ENCODE results near the gene ITGA11.

ITGA11 gene

DNA sequence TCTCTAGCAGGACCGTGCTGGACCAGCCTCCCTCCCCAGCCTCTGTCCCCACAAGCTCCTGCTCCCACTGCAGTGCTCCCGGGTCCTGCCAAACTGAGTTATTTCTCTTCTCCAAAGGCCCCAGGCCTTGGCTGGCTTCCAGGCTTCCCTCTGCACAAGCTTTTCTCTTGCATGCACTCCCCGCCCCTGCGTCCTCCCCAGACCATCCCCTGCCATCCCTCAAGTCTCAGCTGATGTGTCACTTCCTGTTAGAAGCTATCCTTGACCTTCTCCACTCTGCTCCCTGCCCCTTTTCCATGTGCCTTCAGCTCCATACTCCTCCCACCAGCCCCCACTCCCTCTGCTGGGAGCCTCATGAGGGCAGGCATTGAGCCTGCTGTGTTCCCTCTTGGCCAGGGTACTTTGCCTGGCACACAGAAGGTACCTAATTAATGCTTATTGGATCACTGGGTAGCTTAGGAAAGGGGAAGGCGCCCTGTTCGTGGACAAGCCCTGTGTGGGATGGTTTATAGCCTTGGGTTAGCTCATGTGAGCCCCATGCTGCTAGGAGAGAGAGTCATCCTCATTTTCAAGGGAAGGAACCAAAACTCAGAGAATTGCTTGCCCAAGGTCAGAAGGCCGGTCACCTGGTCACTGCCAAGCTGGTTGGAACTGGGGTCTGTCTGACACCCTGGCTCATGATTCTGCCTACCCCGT, 98.0 kb downstream of the ITGA11 start:
- no peak for DNase-seq (ENCODE audit: low read depth, low spot score)

- no peak for DNase-seq (ENCODE audit: low read depth, low spot score)
Measured at GRCh38 chr15:68332266-68332665, 99.7 kb downstream of the ITGA11 start.

DNA sequence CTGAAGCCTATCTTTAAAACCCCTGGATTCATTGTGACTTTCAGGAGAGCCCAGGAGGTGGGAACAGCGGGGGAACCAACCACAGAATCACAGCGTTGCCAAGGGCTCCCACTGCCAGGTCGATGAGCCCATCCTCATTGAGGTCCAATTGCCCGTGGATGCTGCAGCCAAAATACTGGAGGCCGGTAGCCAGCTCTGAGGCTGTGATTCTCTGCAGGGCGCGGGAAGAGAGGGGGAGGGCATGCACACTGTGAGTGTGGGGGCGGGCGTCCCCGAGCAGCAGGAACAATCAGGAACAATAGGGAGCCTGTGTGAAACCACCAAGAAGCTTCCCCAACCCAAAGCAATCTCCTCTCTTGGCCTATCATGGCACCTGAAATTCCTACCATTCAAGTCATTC, 101.1 kb downstream of the ITGA11 start:
- no peak for DNase-seq (ENCODE audit: low read depth, low spot score)

DNA sequence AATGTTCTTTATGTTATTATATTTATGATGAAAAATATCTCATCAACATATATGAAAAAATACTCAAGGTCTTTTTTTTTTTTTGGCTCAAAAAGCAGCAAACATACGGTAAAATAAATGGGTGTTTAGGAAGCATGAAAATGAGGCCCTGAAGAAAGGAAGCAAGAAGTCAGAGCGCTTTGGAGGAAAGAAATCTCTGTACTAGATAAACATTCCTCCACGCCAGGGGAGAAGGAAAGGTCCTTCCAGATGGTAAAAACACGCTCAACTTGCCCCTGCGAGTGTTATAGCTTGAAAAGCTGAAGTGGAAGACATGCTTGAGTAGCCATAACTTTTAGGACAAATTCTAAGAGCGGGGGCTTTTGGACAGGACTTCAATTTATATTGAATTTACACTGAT, 101.5 kb downstream of the ITGA11 start:
- DNase-seq (ENCODE audit: low read depth, low spot score): no peak

GRCh38 chr15:68328964-68329363, 103.0 kb downstream of the ITGA11 start:
- no peak for DNase-seq (ENCODE audit: low read depth, low spot score)

DNA sequence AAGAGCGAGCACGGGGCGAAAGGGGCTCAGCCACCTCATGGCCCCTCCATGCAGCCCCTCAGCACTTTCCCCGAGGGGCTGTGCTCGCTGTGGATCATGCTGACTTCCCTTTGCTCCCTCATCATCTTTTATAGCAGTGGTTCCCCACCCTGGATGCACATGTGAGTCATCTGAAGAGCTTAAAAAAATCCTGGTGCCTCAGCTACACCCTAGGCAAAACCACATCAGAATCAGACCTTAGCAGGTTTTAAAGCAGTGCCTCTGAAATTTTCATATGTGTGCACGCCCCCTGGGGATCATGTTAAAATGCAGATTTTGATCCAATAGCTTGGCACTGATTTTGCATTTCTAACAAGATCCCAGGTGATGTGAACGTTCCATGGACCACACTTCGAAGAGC, 103.5 kb downstream of the ITGA11 start:
- no peak for DNase-seq (ENCODE audit: low read depth, low spot score)

DNA sequence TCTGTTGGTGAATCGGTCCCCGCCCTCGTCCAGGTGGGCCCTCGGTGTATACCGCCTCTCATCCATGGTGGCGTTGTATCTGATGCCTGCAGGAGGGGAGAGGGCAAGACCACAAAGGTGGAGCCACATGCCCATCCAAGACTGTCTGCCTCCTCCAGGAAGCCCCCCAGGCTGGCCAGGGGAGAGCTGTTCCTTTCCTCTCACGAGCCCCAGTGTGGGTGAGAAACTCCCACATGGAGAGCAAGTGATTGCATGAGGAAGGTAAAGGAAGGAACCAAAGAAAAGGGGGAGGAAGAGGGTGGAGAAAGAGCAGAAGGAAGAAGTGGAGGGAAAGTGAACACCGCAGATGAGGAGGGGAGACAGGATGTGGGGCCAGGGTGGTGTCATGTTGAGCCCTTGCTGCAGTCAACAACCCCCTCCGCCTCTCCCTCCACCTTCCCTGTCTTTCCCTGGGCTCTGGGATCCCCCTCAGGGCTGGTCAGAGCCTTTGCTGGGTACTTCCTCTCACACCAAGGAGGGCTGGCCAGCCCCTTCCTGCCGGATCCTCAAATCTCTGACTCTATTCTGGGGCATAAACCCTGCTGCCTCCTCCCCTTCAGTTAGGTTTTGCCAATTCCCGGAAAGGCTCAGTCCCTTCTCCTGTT, 105.1 kb downstream of the ITGA11 start:
- no peak for DNase-seq (ENCODE audit: low read depth, low spot score)

DNA sequence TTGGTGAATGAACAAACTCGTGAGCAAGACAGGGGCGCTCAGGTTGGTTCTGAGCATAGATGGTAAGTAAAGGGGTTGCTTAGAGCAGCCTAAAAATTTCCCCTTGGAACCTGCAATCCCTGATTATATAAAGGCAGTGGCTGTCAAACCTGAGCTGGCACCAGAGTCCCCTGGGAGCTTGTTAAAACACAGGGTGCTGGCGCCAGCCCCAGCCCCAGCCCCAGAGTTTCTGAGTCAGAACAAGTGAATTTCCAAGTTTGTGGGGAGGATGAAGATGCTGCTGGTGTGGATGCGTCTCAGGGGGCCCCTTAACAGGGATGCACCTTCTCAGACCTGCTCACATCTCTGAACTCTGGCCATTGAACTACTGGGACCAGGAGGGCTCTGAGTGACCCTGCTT, 106.2 kb downstream of the ITGA11 start:
- DNase-seq (ENCODE audit: low read depth, low spot score): no peak

GRCh38 chr15:68322796-68323195, 109.2 kb downstream of the ITGA11 start:
- DNase-seq (ENCODE audit: low read depth, low spot score): no peak

DNA sequence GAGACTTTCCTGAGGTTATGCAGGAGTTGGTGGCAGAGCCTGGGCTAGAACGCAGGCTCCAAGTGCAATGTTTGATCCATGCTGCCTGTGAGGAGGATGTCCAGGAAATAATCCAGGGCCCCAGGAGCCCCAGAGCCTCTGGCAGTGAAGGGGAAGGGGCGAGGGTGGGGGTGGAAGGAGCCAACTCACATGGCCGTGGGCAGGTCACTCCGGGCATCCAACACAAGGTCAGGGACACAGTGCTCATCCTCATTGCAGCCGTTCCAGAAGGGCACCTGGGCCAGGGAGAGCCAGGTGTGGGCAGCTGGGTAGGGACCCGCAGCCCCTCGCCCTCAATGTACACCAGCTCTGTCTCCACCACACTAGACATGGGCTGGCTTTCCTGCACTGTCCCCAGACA, 110.7 kb downstream of the ITGA11 start:
- DNase-seq (ENCODE audit: low read depth, low spot score): no peak

DNA sequence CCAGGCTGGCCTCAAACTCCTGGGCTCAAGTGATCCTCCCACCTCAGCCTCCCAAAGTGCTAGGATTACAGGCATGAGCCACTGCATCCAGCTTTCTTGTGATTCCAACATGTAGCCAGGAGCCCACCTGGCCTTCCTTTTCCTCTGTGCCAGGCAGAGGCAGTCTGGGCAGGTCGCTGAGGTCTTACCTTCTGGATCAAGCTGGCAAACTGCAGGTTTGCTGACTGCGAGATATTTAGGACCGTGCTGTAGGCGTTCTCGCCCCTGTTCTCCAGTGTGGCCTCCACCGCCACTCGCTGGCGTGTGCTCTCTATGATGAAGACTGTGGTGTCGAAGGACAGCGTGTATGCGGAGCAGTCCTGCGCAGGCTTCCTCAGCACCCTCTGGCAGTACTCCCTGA, 112.0 kb downstream of the ITGA11 start:
- DNase-seq (ENCODE audit: low read depth, low spot score): no peak

DNA sequence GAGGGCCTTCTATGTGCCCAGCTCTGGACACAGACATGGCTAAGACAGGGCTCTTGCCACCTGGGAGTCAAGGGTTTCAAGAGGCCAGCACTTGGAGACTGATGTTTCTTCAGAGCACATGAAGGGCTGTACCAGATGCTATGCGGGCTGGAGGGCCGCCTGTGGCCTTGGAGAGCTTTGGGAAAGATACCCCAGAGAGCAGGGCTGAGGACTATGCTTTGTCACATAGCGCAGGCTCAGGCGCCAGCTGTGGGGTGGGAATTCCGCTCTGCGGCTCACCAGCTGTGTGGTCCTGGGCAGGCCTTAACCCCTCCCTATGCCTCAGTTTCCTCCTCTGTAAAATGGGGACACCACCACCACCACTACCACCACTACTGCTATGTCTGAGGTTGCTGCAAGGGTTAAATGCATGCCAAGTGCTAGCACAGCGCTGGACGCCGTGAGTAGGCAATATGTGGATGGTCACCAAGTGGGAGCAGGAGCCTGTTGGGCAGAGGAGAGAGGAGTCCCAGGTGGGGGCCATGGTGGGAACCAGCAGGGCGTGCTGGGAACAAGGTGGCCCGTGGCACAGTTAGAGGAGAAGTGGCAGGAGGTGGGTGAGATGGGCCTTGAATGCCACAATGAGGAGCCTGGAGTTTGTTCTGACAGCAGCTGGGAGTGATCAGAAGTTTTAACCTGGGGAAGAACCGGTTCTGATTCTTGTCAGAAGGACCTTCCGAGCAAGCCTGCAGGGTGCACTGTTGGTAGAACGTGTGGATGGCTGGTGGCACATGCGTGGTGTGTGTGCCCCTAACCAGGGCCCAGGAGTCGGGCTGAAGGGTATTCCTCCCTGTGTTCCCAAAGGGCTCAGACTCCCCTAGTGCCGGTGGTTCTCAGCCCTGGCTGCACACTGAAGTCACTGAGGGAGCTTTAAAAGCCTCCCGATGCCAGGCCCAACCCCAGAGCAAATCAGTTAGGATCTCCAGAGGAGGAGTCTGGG, 112.7 kb downstream of the ITGA11 start:
- DNase-seq (ENCODE audit: low read depth, low spot score): no peak

GRCh38 chr15:68318008-68318835, 113.7 kb downstream of the ITGA11 start:
- DNase-seq (ENCODE audit: low read depth, low spot score): no peak

DNA sequence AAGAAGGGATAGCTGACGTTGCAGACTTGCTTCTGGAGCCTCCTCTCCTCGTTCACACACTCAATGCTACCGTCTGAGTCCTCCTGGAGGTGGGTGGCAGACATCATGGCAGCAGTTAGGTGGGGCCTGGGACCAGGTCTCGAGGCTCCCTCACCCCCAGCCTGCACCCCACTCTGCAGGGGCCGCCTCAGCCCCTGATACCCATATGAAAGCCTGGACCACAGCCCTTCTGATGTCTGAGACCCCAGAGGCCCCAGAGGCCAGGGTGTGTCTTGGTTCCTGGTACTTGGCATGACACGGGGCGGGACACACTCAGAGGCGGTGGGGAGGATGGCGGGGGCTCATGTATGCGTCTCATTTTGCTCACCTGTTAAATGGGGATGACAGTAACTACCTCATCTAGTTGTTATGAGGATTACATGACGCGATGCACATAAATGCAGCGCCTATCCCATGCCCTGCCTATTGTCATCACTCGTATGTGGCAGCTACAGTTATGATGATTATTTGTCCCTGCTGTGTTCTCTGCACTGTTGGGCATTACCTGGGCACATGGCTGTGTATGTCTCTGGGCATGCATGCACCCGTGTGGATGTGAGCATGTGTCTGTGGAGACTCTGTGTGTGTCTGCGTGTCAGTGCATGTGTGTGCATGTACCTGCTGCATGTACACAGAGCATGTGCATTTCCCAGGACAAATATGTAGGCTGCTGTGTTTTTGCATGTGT, 114.5 kb downstream of the ITGA11 start:
- DNase-seq (ENCODE audit: low read depth, low spot score): no peak

- DNase-seq (ENCODE audit: low read depth, low spot score): no peak
Measured at GRCh38 chr15:68316061-68316804, 115.7 kb downstream of the ITGA11 start.

DNA sequence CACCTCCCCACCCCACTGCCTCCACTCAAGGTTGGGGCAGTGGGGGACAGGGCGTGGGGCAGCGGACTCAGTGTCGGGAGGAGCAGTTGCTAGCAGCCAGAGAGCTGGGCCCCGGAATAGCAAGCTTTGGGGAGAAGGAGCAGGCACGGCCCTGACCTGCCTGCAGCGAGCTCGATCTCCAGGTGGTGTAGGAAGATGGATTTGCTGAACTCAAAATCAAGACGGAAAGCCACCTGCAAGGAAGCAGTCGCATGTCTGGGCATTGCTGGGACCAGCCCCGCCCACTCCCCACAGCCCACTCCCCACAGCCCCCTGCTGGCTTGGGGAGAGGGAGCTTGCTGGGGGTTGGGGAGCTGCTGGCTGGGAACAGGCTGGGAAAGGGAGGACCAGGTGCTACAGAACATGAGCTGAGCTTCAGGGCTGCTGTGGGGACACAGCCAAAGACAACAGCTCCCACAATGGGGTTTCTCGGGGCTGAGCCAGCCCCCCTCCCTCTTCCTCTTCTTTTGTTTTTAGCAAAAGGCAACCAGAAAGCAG, 116.4 kb downstream of the ITGA11 start:
- peak; percentile 83 for DNase-seq (ENCODE audit: low read depth, low spot score)

DNA sequence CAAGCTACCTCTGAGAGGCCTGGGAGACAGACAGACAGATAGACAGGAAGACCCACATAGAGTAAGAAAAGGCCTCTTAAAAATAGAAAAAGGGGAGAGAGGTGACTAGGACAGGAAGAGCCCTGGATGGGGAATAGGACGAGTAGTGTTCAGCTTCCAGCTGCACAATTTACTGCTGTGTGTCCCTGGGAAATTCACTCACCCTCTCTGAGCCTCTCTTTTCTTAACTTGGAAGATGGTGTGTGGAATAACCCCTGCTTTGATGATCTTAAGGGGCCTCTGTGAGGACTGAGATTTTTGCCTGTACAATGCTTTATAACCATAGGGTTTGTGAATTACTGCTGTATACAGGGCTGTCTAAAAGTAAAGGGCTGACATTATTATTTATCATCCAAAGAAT, 116.9 kb downstream of the ITGA11 start:
- no peak for DNase-seq (ENCODE audit: low read depth, low spot score)

- DNase-seq (ENCODE audit: low read depth, low spot score): no peak
Measured at GRCh38 chr15:68314563-68314962, 117.4 kb downstream of the ITGA11 start.

GRCh38 chr15:68313501-68314410, 118.2 kb downstream of the ITGA11 start:
- DNase-seq (ENCODE audit: low read depth, low spot score): no peak
